HG03457 (cell line): ENCODE results near the gene ZDHHC14.

Experiments used
- ATAC-seq: cut with Tn5 transposase; IDR thresholded peaks from one replicate; pipeline ENCODE4 v1.9.1; 2021; ENCODE audit warnings: moderate number of reproducible peaks; ENCODE audit not compliant: unreplicated experiment

Gene ZDHHC14

GRCh38 chr6:157436944-157437336, 56.0 kb downstream of the ZDHHC14 start:
- ATAC-seq = no peak

- no peak for ATAC-seq
These were observed 57.7 kb downstream of the ZDHHC14 start for GRCh38 chr6:157438611-157439111.

- ATAC-seq = no peak
These were observed 59.2 kb downstream of the ZDHHC14 start for GRCh38 chr6:157440171-157440570.

- no peak for ATAC-seq
These were observed 61.3 kb downstream of the ZDHHC14 start for GRCh38 chr6:157442291-157442690.

- peak; percentile 92 for ATAC-seq
These were observed 62.2 kb downstream of the ZDHHC14 start for GRCh38 chr6:157443066-157443800.

- ATAC-seq = no peak
These were observed 64.5 kb downstream of the ZDHHC14 start for GRCh38 chr6:157445277-157446009.

- ATAC-seq = no peak
These were observed 66.7 kb downstream of the ZDHHC14 start for GRCh38 chr6:157447735-157448134.

GRCh38 chr6:157449610-157450009, 68.6 kb downstream of the ZDHHC14 start:
- no peak for ATAC-seq

GRCh38 chr6:157450931-157451742, 70.1 kb downstream of the ZDHHC14 start:
- ATAC-seq = no peak

- ATAC-seq = no peak
These were observed 71.1 kb downstream of the ZDHHC14 start for GRCh38 chr6:157452096-157452495.

- ATAC-seq = no peak
These were observed 72.1 kb downstream of the ZDHHC14 start for GRCh38 chr6:157453131-157453530.

- no peak for ATAC-seq
These were observed 73.0 kb downstream of the ZDHHC14 start for GRCh38 chr6:157453978-157454377.

GRCh38 chr6:157454762-157455714, 74.0 kb downstream of the ZDHHC14 start:
- no peak for ATAC-seq

GRCh38 chr6:157455731-157456523, 74.9 kb downstream of the ZDHHC14 start:
- no peak for ATAC-seq

GRCh38 chr6:157456524-157456829, 75.5 kb downstream of the ZDHHC14 start:
- no peak for ATAC-seq

- ATAC-seq = no peak
These were observed 76.8 kb downstream of the ZDHHC14 start for GRCh38 chr6:157457787-157458186.

GRCh38 chr6:157459327-157459726, 78.3 kb downstream of the ZDHHC14 start:
- no peak for ATAC-seq

GRCh38 chr6:157460182-157460999, 79.4 kb downstream of the ZDHHC14 start:
- ATAC-seq = no peak
